HG02938 (cell line): ENCODE measurements around the gene ATP11C.
"Not testable (repeated sequence)": the region's sequence is repeated elsewhere in the genome, so short reads cannot be mapped to it uniquely, and the experiment has no call there.

Source experiments
- ATAC-seq: cut with Tn5 transposase; IDR thresholded peaks from one replicate; pipeline ENCODE4 v1.9.1; 2021; ENCODE audit warnings: mild to moderate bottlenecking, moderate library complexity; ENCODE audit not compliant: unreplicated experiment

The ATP11C gene

GRCh38 chrX:139932901-139933796 is at the start of gene ATP11C:
TSS of gene ATP11C (minus strand) at chrX:139933053. CDS start at chrX:139932042, 1,011 bp downstream.
- peak; percentile 68 for ATAC-seq

- no peak for ATAC-seq
Observed at GRCh38 chrX:139974471-139974870, 41.6 kb upstream of the ATP11C start.

GRCh38 chrX:139972629-139973624 is 40.1 kb upstream of the ATP11C start:
- ATAC-seq, result no peak

- no peak for ATAC-seq
Observed at GRCh38 chrX:139972113-139972512, 39.3 kb upstream of the ATP11C start.

GRCh38 chrX:139971394-139971749 is 38.5 kb upstream of the ATP11C start:
- ATAC-seq, result no peak

- no peak for ATAC-seq
Observed at GRCh38 chrX:139969286-139969685, 36.4 kb upstream of the ATP11C start.

- no peak for ATAC-seq
Observed at GRCh38 chrX:139967750-139968149, 34.9 kb upstream of the ATP11C start.

- ATAC-seq, result no peak
Observed at GRCh38 chrX:139967300-139967699, 34.4 kb upstream of the ATP11C start.

GRCh38 chrX:139966159-139966558 is 33.3 kb upstream of the ATP11C start:
- not testable (repeated sequence) for ATAC-seq

GRCh38 chrX:139965421-139965820 is 32.6 kb upstream of the ATP11C start, which contains the start of gene CXorf66:
TSS of gene CXorf66 (minus strand) at chrX:139965521. CDS start at chrX:139965496, 25 bp downstream.
- no peak for ATAC-seq

- not testable (repeated sequence) for ATAC-seq
Observed at GRCh38 chrX:139961091-139961490, 28.2 kb upstream of the ATP11C start.

- no peak for ATAC-seq
Observed at GRCh38 chrX:139949703-139950102, 16.9 kb upstream of the ATP11C start.

- no peak for ATAC-seq
Observed at GRCh38 chrX:139945075-139945474, 12.2 kb upstream of the ATP11C start.

GRCh38 chrX:139936259-139936658 is 3.4 kb upstream of the ATP11C start:
- ATAC-seq, result no peak

GRCh38 chrX:139933904-139934303 is 1.1 kb upstream of the ATP11C start:
- ATAC-seq, result no peak

GRCh38 chrX:139932073-139932900 is 566 bp downstream of the ATP11C start:
- ATAC-seq, result peak; percentile 38

GRCh38 chrX:139931646-139932072 is 1.2 kb downstream of the ATP11C start:
- no peak for ATAC-seq

- no peak for ATAC-seq
Observed at GRCh38 chrX:139930916-139931645, 1.8 kb downstream of the ATP11C start.

- ATAC-seq, result no peak
Observed at GRCh38 chrX:139930401-139930800, 2.5 kb downstream of the ATP11C start.

- no peak for ATAC-seq
Observed at GRCh38 chrX:139929876-139930275, 3.0 kb downstream of the ATP11C start.
